HEK293 (cell line): ENCODE results near the gene CLIP1.

ENCODE experiments used
- CTCF ChIA-PET: fragments of 350-600 bp; formaldehyde crosslinking; extraction: SDS; loops from one replicate; lab custom pipeline; 2021; ENCODE audit warnings: antibody characterized with exemption; lab: Yijun Ruan, JAX
- POLR2A ChIA-PET: fragments of 300-600 bp; formaldehyde crosslinking; extraction: SDS; loops from one replicate; lab custom pipeline; 2020; ENCODE audit warnings: antibody characterized with exemption, inconsistent platforms; lab: Yijun Ruan, JAX
- H3K27ac ChIP-seq: fragments of 200-500 bp; sonication (Bioruptor generic); 2 replicates; pipeline ENCODE4 v1.5.1; 2014; ENCODE audit warnings: low read depth, low read length, control low read depth, inconsistent platforms; ENCODE audit errors: extremely low read depth
- H3K36me3 ChIP-seq, 2 experiments: fragments of 200-500 bp in 1 of 2; sonication (Bioruptor generic) in 1 of 2; 1 replicate in 1 of 2; 2 replicates in 1 of 2; pipeline ENCODE4 v1.5.1; 2014 to 2017; ENCODE audit warnings: inconsistent platforms in 2 of 2, low read length in 2 of 2; ENCODE audit not compliant: control insufficient read depth in 2 of 2, insufficient read depth in 1 of 2
- H3K4me1 ChIP-seq: fragments of 200-500 bp; sonication (Bioruptor generic); 2 replicates; pipeline ENCODE4 v1.5.1; 2014; ENCODE audit warnings: mild to moderate bottlenecking, low read length, inconsistent platforms; ENCODE audit not compliant: control insufficient read depth, insufficient read depth
- H3K4me3 ChIP-seq: 2 replicates; pipeline ENCODE4 v1.5.1; 2011; ENCODE audit warnings: low read depth, mild to moderate bottlenecking, control low read depth, low read length, moderate library complexity
- H3K9me3 ChIP-seq: fragments of 200-500 bp; sonication (Bioruptor generic); 2 replicates; pipeline ENCODE4 v1.5.1; 2014; ENCODE audit warnings: low read depth, low read length, inconsistent platforms; ENCODE audit not compliant: control insufficient read depth, insufficient read depth
- ATF2 ChIP-seq: fragments of 450-650 bp; formaldehyde crosslinking; IDR thresholded peaks from 2 replicates; pipeline ENCODE4 v1.5.1; 2016; ENCODE audit warnings: missing biosample characterization, missing genetic modification characterization, low read depth
- GLI2 ChIP-seq: fragments of 450-650 bp; formaldehyde crosslinking; IDR thresholded peaks from 2 replicates; pipeline ENCODE4; 2017; ENCODE audit warnings: missing biosample characterization, missing genetic modification characterization, low read depth, borderline replicate concordance
- HOXA7 ChIP-seq: sonication (generic); formaldehyde crosslinking; IDR thresholded peaks from 2 replicates; pipeline ENCODE4 v1.8.1; 2022; ENCODE audit warnings: missing genetic modification reagents, borderline replicate concordance
- KLF17 ChIP-seq: fragments of 450-650 bp; formaldehyde crosslinking; IDR thresholded peaks from 2 replicates; pipeline ENCODE4 v1.5.1; 2016; ENCODE audit warnings: missing biosample characterization, missing genetic modification characterization
- KLF8 ChIP-seq: fragments of 450-650 bp; formaldehyde crosslinking; IDR thresholded peaks from 2 replicates; pipeline ENCODE4 v1.5.1; 2016; ENCODE audit warnings: missing biosample characterization, missing genetic modification characterization
- MEIS1 ChIP-seq: sonication (generic); formaldehyde crosslinking; IDR thresholded peaks from 2 replicates; pipeline ENCODE4 v1.8.1; 2022; ENCODE audit warnings: missing genetic modification reagents, mild to moderate bottlenecking, borderline replicate concordance
- SETDB1 ChIP-seq: IDR thresholded peaks from one replicate; pipeline ENCODE4 v1.6.1; 2017; ENCODE audit warnings: mild to moderate bottlenecking, low read length, moderate library complexity, mixed read lengths; ENCODE audit not compliant: insufficient read length
- ZFP3 ChIP-seq: fragments of 450-650 bp; formaldehyde crosslinking; IDR thresholded peaks from 2 replicates; pipeline ENCODE4 v1.5.1; 2016; ENCODE audit warnings: low read depth, missing biosample characterization, missing genetic modification characterization
- ZNF16 ChIP-seq: fragments of 450-650 bp; formaldehyde crosslinking; IDR thresholded peaks from 2 replicates; pipeline ENCODE4 v1.5.1; 2016; ENCODE audit warnings: low read depth, missing biosample characterization, missing genetic modification characterization
- ZNF169 ChIP-seq: fragments of 450-650 bp; formaldehyde crosslinking; IDR thresholded peaks from 2 replicates; pipeline ENCODE4 v1.5.1; 2016; ENCODE audit warnings: missing biosample characterization, missing genetic modification characterization
- ZNF423 ChIP-seq: fragments of 450-650 bp; formaldehyde crosslinking; IDR thresholded peaks from 2 replicates; pipeline ENCODE4 v1.5.1; 2016; ENCODE audit warnings: missing biosample characterization, missing genetic modification characterization
- ZNF426 ChIP-seq: fragments of 450-650 bp; formaldehyde crosslinking; IDR thresholded peaks from 2 replicates; pipeline ENCODE4 v1.5.1; 2017; ENCODE audit warnings: missing biosample characterization, missing genetic modification characterization, mild to moderate bottlenecking, inconsistent platforms, moderate library complexity
- ZNF488 ChIP-seq: fragments of 450-650 bp; formaldehyde crosslinking; IDR thresholded peaks from 2 replicates; pipeline ENCODE4 v1.5.1; 2016; ENCODE audit warnings: missing biosample characterization, missing genetic modification characterization
- ZNF501 ChIP-seq: fragments of 450-650 bp; formaldehyde crosslinking; IDR thresholded peaks from 2 replicates; pipeline ENCODE4 v1.5.1; 2016; ENCODE audit warnings: missing biosample characterization, missing genetic modification characterization
- ZNF555 ChIP-seq: fragments of 450-650 bp; formaldehyde crosslinking; conservative IDR thresholded peaks from 2 replicates; pipeline ENCODE4 v1.5.1; 2017; ENCODE audit warnings: missing biosample characterization, mild to moderate bottlenecking, missing genetic modification characterization, inconsistent platforms
- ZNF629 ChIP-seq: fragments of 450-650 bp; formaldehyde crosslinking; IDR thresholded peaks from 2 replicates; pipeline ENCODE4 v1.5.1; 2017; ENCODE audit warnings: missing biosample characterization, missing genetic modification characterization
- ZNF707 ChIP-seq: fragments of 450-650 bp; formaldehyde crosslinking; IDR thresholded peaks from 2 replicates; pipeline ENCODE4 v1.5.1; 2016; ENCODE audit warnings: missing biosample characterization, missing genetic modification characterization
- ZNF777 ChIP-seq: fragments of 450-650 bp; formaldehyde crosslinking; IDR thresholded peaks from 2 replicates; pipeline ENCODE4 v1.5.1; 2017; ENCODE audit warnings: missing biosample characterization, missing genetic modification characterization, borderline replicate concordance
- ZNF791 ChIP-seq: fragments of 450-650 bp; formaldehyde crosslinking; IDR thresholded peaks from 2 replicates; pipeline ENCODE4 v1.5.1; 2016; ENCODE audit warnings: missing biosample characterization, missing genetic modification characterization
- ZSCAN5A ChIP-seq: fragments of 450-650 bp; formaldehyde crosslinking; IDR thresholded peaks from 2 replicates; pipeline ENCODE4 v1.5.1; 2016; ENCODE audit warnings: missing biosample characterization, missing genetic modification characterization
- ZXDB ChIP-seq: fragments of 450-650 bp; formaldehyde crosslinking; IDR thresholded peaks from 2 replicates; pipeline ENCODE4 v1.5.1; 2016; ENCODE audit warnings: missing biosample characterization, missing genetic modification characterization

CLIP1 gene

GRCh38 chr12:122460641-122461040, 38.2 kb upstream of the CLIP1 start:
- ChIA-PET CTCF (interaction anchor here (1.7 kb wide), 1 partner anchor 11 kb away, joined by 10 read pairs; no protein-coding TSS in a partner anchor), POLR2A (interaction anchor here (0.5 kb wide), 1 partner anchor 45 kb away, joined by 3 read pairs; no protein-coding TSS in a partner anchor)
- H3K27ac ChIP-seq: no peak overlapping the region
- no peaks in the 10 kb centered on the region for H3K4me1 ChIP-seq
- H3K36me3 ChIP-seq: no peaks in the 10 kb centered on the region
- H3K9me3 ChIP-seq: no peaks in the 10 kb centered on the region
- no peak overlapping the region for H3K4me3 ChIP-seq
- TF ChIP-seq KLF8 (tag by site-specific recombination) (no peak), ZNF777 (tag by site-specific recombination) (no peak), ZNF488 (tag by site-specific recombination) (no peak), ZNF423 (tag by site-specific recombination) (no peak), ZNF501 (tag by site-specific recombination) (no peak), ZNF169 (tag by site-specific recombination) (no peak), ZNF555 (no peak), ATF2 (no peak), KLF17 (tag by site-specific recombination) (no peak), ZNF791 (tag by site-specific recombination) (no peak), MEIS1 (no peak)

- Histone ChIP-seq H3K9me3 (no peaks in the 10 kb centered on the region), H3K36me3 (no peaks in the 10 kb centered on the region), H3K27ac (no peak overlapping the region), H3K4me3 (no peak overlapping the region), H3K4me1 (no peaks in the 10 kb centered on the region)
- TF ChIP-seq GLI2 (tag by site-specific recombination) (no peak), ZNF707 (tag by site-specific recombination) (no peak), ZNF629 (tag by site-specific recombination) (no peak), ZNF426 (no peak), SETDB1 (no peak), ZSCAN5A (no peak), ZNF16 (tag by site-specific recombination) (no peak), ZFP3 (tag by site-specific recombination) (no peak), ZXDB (no peak), HOXA7 (no peak)
- ChIA-PET CTCF (no interaction called here), POLR2A (interaction anchor here (0.5 to 0.6 kb wide), 2 partner anchors 44 to 46 kb away, joined by 3 to 9 read pairs; no protein-coding TSS in a partner anchor)
These were observed 37.6 kb upstream of the CLIP1 start for GRCh38 chr12:122460061-122460460.
